NB4 (cell line): ENCODE results near the gene ADAMTS2.

ENCODE experiments used
- MYC ChIP-seq: IDR thresholded peaks from 2 replicates; pipeline ENCODE4 v1.6.1; 2011; ENCODE audit warnings: low read depth, low read length
- POLR2A ChIP-seq: IDR thresholded peaks from 2 replicates; pipeline ENCODE4 v1.6.1; 2011; ENCODE audit warnings: mild to moderate bottlenecking; ENCODE audit not compliant: insufficient read length; ENCODE audit errors: extremely low read depth
- TF ChIP-seq, protein P1 (sequence below): IDR thresholded peaks from one replicate; pipeline ENCODE4 v1.5.1; 2012; ENCODE audit warnings: low read depth, low read length
- TF ChIP-seq, protein P2 (sequence below): IDR thresholded peaks from 2 replicates; pipeline ENCODE4 v1.6.1; 2011; ENCODE audit warnings: low read depth, low read length

DNA sequence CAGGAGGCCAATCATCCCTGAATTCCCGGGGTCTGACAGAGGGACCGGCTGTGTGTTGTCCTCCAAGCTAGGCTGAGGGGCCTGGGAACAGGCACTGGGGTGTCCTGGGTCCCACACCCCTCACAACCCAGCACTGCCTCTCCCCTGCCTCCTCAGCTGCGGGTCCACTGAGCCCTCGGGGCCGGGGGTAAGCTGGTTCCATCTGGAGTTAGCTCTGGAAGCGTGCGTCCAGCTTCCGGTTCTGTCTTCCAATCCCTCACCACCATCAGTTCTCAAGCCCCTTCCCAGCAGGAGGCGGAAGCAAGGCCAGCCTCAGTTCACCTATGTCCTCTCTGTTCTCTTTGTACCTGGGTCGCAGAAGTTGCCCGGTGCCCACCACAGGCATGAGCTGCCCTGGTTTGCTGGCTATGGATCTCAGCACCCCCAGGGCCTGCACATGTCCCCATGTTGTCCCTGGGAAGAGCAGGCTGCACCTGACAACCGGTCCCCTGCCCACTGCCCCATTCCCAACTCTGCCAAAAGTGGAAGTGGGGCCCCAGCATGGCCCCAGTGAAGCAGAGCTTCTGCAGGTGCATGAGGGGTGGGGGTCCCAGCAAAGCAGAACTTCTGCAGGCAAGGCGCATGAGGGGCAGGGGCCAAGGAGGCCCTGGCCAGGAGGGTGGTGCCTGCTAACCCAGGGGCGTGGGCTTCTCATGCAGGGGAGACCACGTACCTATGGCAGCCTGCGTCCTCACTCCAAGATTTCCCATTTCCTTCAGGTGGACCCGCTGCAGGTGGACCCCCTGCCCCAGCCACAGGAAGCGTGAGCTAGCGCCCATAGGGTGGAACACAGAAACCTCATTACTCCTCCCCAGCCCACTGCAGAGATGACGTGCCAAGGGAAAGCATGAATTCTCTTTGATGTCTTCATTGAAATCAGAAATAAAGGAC is 173.2 kb downstream of the ADAMTS2 start:
- TF ChIP-seq POLR2A (no peak), MYC (no peak)
- TF ChIP-seq, protein P1, sequence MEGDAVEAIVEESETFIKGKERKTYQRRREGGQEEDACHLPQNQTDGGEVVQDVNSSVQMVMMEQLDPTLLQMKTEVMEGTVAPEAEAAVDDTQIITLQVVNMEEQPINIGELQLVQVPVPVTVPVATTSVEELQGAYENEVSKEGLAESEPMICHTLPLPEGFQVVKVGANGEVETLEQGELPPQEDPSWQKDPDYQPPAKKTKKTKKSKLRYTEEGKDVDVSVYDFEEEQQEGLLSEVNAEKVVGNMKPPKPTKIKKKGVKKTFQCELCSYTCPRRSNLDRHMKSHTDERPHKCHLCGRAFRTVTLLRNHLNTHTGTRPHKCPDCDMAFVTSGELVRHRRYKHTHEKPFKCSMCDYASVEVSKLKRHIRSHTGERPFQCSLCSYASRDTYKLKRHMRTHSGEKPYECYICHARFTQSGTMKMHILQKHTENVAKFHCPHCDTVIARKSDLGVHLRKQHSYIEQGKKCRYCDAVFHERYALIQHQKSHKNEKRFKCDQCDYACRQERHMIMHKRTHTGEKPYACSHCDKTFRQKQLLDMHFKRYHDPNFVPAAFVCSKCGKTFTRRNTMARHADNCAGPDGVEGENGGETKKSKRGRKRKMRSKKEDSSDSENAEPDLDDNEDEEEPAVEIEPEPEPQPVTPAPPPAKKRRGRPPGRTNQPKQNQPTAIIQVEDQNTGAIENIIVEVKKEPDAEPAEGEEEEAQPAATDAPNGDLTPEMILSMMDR = no peak
- TF ChIP-seq, protein P2, sequence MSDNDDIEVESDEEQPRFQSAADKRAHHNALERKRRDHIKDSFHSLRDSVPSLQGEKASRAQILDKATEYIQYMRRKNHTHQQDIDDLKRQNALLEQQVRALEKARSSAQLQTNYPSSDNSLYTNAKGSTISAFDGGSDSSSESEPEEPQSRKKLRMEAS = no peak
